Measurements from ENCODE around the gene CRNKL1. TPM values are rescaled to one million over a fixed set of nuclear protein-coding genes. Genes with fewer than 3 reads are reported as not detected.
A peak's percentile ranks its signal among the peaks of the same experiment; 100 is the strongest.

Gene CRNKL1
- total and polyA plus RNA-seq, 4 donors: 7.3 to 21.0 (median 15.6) TPM

DNA sequence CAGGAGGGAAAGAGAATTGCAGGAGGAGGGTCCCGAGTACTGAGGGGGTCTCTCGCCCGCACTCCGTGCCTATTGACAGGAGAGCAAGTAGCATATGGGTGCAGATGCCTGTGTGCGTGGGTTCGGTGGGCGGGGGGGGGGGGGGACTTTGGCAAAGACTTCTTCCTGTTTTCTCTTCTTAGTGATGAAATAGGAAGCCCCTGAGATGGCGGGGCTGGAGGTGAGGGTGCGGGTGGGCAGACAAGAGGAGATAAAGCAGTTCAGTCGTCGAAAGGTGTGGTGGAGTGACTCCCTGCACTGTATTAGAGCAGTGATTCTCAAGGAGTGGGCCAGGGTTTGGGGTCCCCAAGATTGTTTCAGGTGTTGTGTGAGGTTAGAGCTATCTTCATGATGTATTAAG is 31.4 kb downstream of the CRNKL1 start:
- H3K4me3 ChIP-seq (ENCODE audit: low read length in 2 of 2): no peak overlapping the region
- no peak overlapping the region for H3K27ac ChIP-seq (ENCODE audit: low read depth in 1 of 2, low read length in 2 of 2)
- WGBS, 2 donors: 89 to 90% methylated on average over 11 of the region's 11 CpGs
- H3K27me3 ChIP-seq (ENCODE audit: control insufficient read depth in 1 of 2, insufficient read depth in 2 of 2, low read length in 1 of 2): no peaks in the 10 kb centered on the region
- DNase-seq (no peak), ATAC-seq (ENCODE audit: low FRiP score) (no peak)
- H3K4me1 ChIP-seq (ENCODE audit: control insufficient read depth in 1 of 2, insufficient read depth in 2 of 2, low read length in 2 of 2): no peaks in the 10 kb centered on the region
- intact Hi-C loops (cut with DNase I): no loop called here
- H3K9me3 ChIP-seq (ENCODE audit: control insufficient read depth, low read length): no peaks in the 10 kb centered on the region
- H3K36me3 ChIP-seq (ENCODE audit: control insufficient read depth in 1 of 2, insufficient read depth in 2 of 2, low read length in 1 of 2): peaks cover 0 to 3% of the 10 kb centered on the region in 2 donors

DNA sequence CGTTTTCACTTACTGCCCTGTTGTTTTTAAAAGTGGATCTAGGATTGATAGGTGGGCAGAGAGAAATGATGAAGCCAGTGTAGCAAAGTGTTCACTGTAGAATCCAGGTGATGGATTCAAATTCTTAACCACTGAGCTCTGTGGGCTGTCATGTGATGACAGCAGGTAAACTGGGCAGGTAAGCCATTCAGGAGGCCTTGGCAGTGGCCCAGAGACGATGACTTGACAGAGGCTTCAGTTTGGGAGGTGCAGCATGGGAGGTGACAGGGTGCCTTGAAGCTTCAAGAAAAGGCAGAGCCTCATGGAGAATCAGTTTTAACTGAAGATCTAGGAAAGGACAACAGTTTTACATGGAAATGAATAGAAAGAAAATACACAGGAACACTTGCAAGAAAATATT is 33.1 kb downstream of the CRNKL1 start:
- ATAC-seq (ENCODE audit: low FRiP score): no peak
- no peaks in the 10 kb centered on the region for H3K27me3 ChIP-seq (ENCODE audit: control insufficient read depth in 1 of 2, insufficient read depth in 2 of 2, low read length in 1 of 2)
- intact Hi-C loops (cut with DNase I): no loop called here
- 71 to 74% methylated on average over 2 of the region's 2 CpGs for WGBS, 2 donors
- H3K27ac ChIP-seq (ENCODE audit: low read depth in 1 of 2, low read length in 2 of 2): no peak overlapping the region
- no peaks in the 10 kb centered on the region for H3K4me1 ChIP-seq (ENCODE audit: control insufficient read depth in 1 of 2, insufficient read depth in 2 of 2, low read length in 2 of 2)
- H3K36me3 ChIP-seq (ENCODE audit: control insufficient read depth in 1 of 2, insufficient read depth in 2 of 2, low read length in 1 of 2): peaks cover 0 to 3% of the 10 kb centered on the region in 2 donors
- DNase-seq: no peak
- no peak overlapping the region for H3K4me3 ChIP-seq (ENCODE audit: low read length in 2 of 2)
- no peaks in the 10 kb centered on the region for H3K9me3 ChIP-seq (ENCODE audit: control insufficient read depth, low read length)

DNA sequence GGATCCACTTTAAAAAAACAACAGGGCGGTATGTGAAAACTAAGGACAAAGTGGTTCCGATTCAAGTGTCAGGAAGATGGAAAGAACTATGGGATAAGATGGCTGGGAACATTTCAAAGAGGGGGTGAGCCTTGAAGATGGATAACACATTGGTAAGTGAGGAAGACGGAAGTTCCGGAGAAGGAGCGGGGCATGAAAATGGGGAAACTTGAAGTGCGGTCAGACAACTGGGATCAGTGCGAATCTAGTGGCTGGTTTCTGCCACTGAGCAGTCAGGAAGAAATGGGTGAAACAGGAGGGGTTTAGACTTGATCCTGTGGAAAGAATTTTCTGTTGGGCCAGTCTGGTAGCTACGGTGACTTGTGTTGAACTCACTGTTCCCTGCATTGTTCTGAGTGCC is 33.9 kb downstream of the CRNKL1 start:
- ATAC-seq (ENCODE audit: low FRiP score) (no peak), DNase-seq (no peak)
- H3K4me3 ChIP-seq (ENCODE audit: low read length in 2 of 2): no peak overlapping the region
- H3K9me3 ChIP-seq (ENCODE audit: control insufficient read depth, low read length): no peaks in the 10 kb centered on the region
- peaks cover 0 to 3% of the 10 kb centered on the region in 2 donors for H3K36me3 ChIP-seq (ENCODE audit: control insufficient read depth in 1 of 2, insufficient read depth in 2 of 2, low read length in 1 of 2)
- intact Hi-C loops (cut with DNase I): no loop called here
- no peaks in the 10 kb centered on the region for H3K4me1 ChIP-seq (ENCODE audit: control insufficient read depth in 1 of 2, insufficient read depth in 2 of 2, low read length in 2 of 2)
- no peaks in the 10 kb centered on the region for H3K27me3 ChIP-seq (ENCODE audit: control insufficient read depth in 1 of 2, insufficient read depth in 2 of 2, low read length in 1 of 2)
- H3K27ac ChIP-seq (ENCODE audit: low read depth in 1 of 2, low read length in 2 of 2): no peak overlapping the region
- 89% methylated on average over 8 of the region's 8 CpGs for WGBS, 2 donors

DNA sequence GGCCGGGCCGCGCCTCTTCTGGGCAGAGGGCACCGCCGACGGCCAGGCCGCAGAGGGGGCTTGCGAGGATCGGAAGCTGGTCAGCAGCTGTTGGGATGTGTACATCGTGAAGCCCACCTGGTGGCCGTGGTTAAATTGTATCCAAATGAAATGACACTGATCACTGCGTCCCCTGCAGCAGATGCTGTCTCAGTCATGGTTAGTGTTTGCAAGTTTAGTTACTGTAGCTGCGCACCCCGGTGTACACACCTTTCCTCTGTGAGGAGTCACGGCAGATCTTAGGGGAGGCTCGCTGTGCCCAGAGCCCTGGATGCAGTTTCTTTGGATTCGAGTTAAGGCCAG is 34.5 kb downstream of the CRNKL1 start:
- ATAC-seq (ENCODE audit: low FRiP score): no peak
- H3K27me3 ChIP-seq (ENCODE audit: control insufficient read depth in 1 of 2, insufficient read depth in 2 of 2, low read length in 1 of 2): no peaks in the 10 kb centered on the region
- H3K27ac ChIP-seq (ENCODE audit: low read depth in 1 of 2, low read length in 2 of 2): no peak overlapping the region
- intact Hi-C loops (cut with DNase I): no loop called here
- 4 to 5% methylated on average over 17 of the region's 17 CpGs for WGBS, 2 donors
- H3K36me3 ChIP-seq (ENCODE audit: control insufficient read depth in 1 of 2, insufficient read depth in 2 of 2, low read length in 1 of 2): peaks cover 0 to 3% of the 10 kb centered on the region in 2 donors
- no peaks in the 10 kb centered on the region for H3K9me3 ChIP-seq (ENCODE audit: control insufficient read depth, low read length)
- DNase-seq: no peak
- no peaks in the 10 kb centered on the region for H3K4me1 ChIP-seq (ENCODE audit: control insufficient read depth in 1 of 2, insufficient read depth in 2 of 2, low read length in 2 of 2)
- peak overlapping the region; percentile 64 to 74 for H3K4me3 ChIP-seq (ENCODE audit: low read length in 2 of 2)

DNA sequence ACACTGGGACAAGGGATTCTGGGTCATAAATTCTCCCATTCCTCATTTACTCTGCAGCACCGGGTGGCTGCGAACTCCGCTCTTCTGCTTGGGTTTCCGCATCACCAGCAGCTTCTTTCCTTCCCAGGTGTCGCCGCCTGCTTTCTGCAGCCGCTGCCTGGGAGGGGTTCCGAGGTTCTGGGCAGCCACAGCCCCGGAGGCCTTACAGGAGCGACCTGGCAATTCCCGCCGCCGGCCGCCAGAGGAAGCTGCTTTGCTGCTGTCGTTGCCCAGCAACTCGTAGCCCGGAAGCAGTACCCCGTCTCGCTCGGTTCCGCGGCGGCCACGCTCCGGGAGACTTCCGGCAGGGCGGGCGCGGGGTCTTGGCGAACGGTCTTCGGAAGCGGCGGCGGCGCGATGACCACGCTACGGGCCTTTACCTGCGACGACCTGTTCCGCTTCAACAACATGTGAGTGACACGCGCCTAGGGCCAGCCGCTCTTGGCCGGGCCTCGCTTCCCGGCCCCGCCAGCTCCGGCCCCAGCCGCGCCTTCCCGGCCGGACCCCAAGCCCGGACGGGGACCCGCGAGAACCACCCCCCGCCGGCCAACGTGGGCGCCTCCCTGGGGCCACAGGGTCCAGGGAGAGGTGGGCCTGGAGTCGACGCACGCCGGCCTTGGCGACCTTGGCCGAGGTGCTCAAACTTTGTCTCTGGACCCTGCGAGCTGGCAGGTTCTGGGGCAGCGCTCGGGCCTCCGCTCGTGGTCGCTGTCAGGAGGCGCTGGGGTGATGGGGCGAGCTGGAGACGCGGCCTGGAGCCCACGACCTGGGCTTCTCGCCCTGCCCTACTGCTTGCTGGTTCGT is 35.0 kb downstream of the CRNKL1 start, which contains the start of gene NAA20:
NAA20 (plus strand) TSS at position 362 of the 843 bp plus-strand sequence; CDS start at position 397, 35 bp downstream.
- ATAC-seq (ENCODE audit: low FRiP score) (peak; percentile 99), DNase-seq (peak; percentile 97 to 98)
- no peaks in the 10 kb centered on the region for H3K9me3 ChIP-seq (ENCODE audit: control insufficient read depth, low read length)
- H3K36me3 ChIP-seq (ENCODE audit: control insufficient read depth in 1 of 2, insufficient read depth in 2 of 2, low read length in 1 of 2): no peaks in the 10 kb centered on the region
- intact Hi-C loops (cut with DNase I): no loop called here
- no peaks in the 10 kb centered on the region for H3K27me3 ChIP-seq (ENCODE audit: control insufficient read depth in 1 of 2, insufficient read depth in 2 of 2, low read length in 1 of 2)
- WGBS, 2 donors: 0% methylated on average over 81 of the region's 81 CpGs
- peak within 1 kb of the TSS in 1 of 2 donors; percentile 46 for H3K27ac ChIP-seq (ENCODE audit: low read depth in 1 of 2, low read length in 2 of 2)
- H3K4me3 ChIP-seq (ENCODE audit: low read length in 2 of 2): peak within 1 kb of the TSS; percentile 64 to 74
- no peaks in the 10 kb centered on the region for H3K4me1 ChIP-seq (ENCODE audit: control insufficient read depth in 1 of 2, insufficient read depth in 2 of 2, low read length in 2 of 2)

DNA sequence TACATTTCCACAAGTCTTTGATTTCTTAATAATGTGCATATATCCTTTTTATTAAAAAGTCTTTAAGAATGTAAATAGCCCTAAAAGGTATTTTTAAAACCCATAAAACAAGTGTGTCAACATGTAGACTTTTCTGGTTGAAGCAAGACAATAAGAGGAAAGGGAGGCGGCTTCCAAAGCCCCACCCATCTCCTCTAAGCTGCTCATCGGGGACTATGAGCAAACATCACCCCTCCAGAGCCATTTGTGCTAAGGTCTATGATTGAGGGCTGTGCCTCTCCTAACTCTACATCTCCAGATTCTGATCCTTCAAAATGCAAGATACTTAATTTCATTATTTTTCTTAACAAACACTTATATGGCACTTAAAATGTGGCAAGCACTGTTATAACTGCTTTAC is 37.6 kb downstream of the CRNKL1 start:
- Histone ChIP-seq H3K4me3 (ENCODE audit: low read length in 2 of 2) (no peak overlapping the region), H3K27ac (ENCODE audit: low read depth in 1 of 2, low read length in 2 of 2) (no peak overlapping the region), H3K27me3 (ENCODE audit: control insufficient read depth in 1 of 2, insufficient read depth in 2 of 2, low read length in 1 of 2) (no peaks in the 10 kb centered on the region), H3K4me1 (ENCODE audit: control insufficient read depth in 1 of 2, insufficient read depth in 2 of 2, low read length in 2 of 2) (no peaks in the 10 kb centered on the region), H3K9me3 (ENCODE audit: control insufficient read depth, low read length) (no peaks in the 10 kb centered on the region), H3K36me3 (ENCODE audit: control insufficient read depth in 1 of 2, insufficient read depth in 2 of 2, low read length in 1 of 2) (no peaks in the 10 kb centered on the region)
- WGBS, 2 donors: 53 to 54% methylated on average over 2 of the region's 2 CpGs
- ATAC-seq (ENCODE audit: low FRiP score) (no peak), DNase-seq (no peak)
- intact Hi-C loops (cut with DNase I): no loop called here

DNA sequence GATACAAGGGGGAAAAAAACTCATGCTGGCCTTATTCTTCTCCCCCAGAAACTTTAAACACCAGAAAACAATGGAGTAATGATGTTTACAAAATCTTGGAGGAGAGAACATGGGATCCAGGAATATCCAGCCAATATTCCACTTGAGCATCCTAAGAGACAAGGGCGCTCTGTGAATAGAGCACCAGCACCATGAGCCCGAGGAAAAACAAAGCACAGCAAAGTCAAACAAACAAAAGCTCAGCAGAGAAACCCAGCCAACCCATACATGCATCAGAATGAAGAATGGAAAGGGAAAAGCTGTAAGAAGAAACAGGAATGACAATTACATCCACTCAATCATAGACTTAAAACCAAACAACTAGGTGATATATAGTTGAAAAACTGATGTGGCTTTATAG is 39.7 kb downstream of the CRNKL1 start:
- Histone ChIP-seq H3K27me3 (ENCODE audit: control insufficient read depth in 1 of 2, insufficient read depth in 2 of 2, low read length in 1 of 2) (no peaks in the 10 kb centered on the region), H3K27ac (ENCODE audit: low read depth in 1 of 2, low read length in 2 of 2) (no peak overlapping the region), H3K36me3 (ENCODE audit: control insufficient read depth in 1 of 2, insufficient read depth in 2 of 2, low read length in 1 of 2) (no peaks in the 10 kb centered on the region), H3K4me3 (ENCODE audit: low read length in 2 of 2) (no peak overlapping the region), H3K9me3 (ENCODE audit: control insufficient read depth, low read length) (no peaks in the 10 kb centered on the region), H3K4me1 (ENCODE audit: control insufficient read depth in 1 of 2, insufficient read depth in 2 of 2, low read length in 2 of 2) (no peaks in the 10 kb centered on the region)
- ATAC-seq (ENCODE audit: low FRiP score): no peak
- intact Hi-C loops (cut with DNase I): no loop called here
- whole genome bisulfite sequencing, 2 donors: 36 to 54% methylated on average over 2 of the region's 2 CpGs
- no peak for DNase-seq

DNA sequence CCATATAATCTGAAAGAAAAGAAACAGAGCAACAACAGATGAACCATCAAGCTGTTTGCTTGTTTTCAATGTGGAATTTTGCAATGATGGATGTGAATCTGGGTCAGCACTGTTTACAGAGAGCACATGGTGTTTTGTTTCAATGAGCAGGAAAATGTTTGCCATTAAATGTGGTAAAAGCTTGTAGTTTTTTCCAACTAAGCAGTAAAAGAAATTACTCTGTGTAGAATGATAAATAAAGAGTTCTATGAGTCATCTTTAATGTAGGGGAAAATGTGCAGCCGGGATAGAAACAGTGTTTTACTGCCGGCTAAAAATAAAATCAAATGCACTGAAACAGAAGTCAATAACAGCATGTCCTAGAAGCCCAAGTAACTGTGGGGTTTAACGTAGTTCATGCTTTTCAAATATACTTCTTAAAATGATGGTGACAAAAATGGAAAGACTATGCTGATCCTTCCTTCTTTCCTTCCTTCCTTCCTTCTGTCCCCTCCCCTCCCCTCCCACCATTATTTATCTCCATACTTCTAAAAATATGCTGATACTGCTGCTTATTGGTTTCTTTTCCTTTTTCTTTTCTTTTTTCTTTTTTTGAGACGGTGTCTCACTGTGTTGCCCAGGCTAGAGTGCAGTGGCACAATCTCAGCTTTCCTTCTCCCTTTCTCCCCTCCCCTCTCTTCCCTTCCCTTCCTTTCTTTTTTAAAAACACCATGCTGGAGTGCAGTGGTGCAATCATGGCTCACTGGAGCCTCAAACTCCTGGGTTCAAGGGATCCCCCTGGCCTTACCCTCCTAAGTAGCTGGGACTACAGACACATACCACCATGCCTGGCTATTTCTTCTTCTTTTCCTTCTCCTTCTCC is 41.4 kb downstream of the CRNKL1 start:
- intact Hi-C loops (cut with DNase I): no loop called here
- H3K9me3 ChIP-seq (ENCODE audit: control insufficient read depth, low read length): no peaks in the 10 kb centered on the region
- no peaks in the 10 kb centered on the region for H3K27me3 ChIP-seq (ENCODE audit: control insufficient read depth in 1 of 2, insufficient read depth in 2 of 2, low read length in 1 of 2)
- H3K36me3 ChIP-seq (ENCODE audit: control insufficient read depth in 1 of 2, insufficient read depth in 2 of 2, low read length in 1 of 2): no peaks in the 10 kb centered on the region
- H3K4me1 ChIP-seq (ENCODE audit: control insufficient read depth in 1 of 2, insufficient read depth in 2 of 2, low read length in 2 of 2): no peaks in the 10 kb centered on the region
- WGBS, 2 donors: 9 to 11% methylated on average over 4 of the region's 4 CpGs
- no peak for DNase-seq
- H3K4me3 ChIP-seq (ENCODE audit: low read length in 2 of 2): peak overlapping the region in 1 of 2 donors; percentile 47
- ATAC-seq (ENCODE audit: low FRiP score): peak; percentile 33
- H3K27ac ChIP-seq (ENCODE audit: low read depth in 1 of 2, low read length in 2 of 2): no peak overlapping the region
